BE2C (cell line): ENCODE results near the gene PID1.

ENCODE experiments used
- DNase-seq: peaks from one replicate; pipeline ENCODE4 v3.0.0-alpha.2; 2020
- H3K27me3 ChIP-seq: fragments of 250-450 bp; sonication (Bioruptor Pico); 2 replicates; pipeline ENCODE4 v1.5.1; 2020; ENCODE audit warnings: mild to moderate bottlenecking
- H3K36me3 ChIP-seq: fragments of 250-450 bp; sonication (Bioruptor Pico); 2 replicates; pipeline ENCODE4 v1.5.1; 2020; ENCODE audit warnings: mild to moderate bottlenecking
- H3K4me1 ChIP-seq: fragments of 250-450 bp; sonication (Bioruptor Pico); 2 replicates; pipeline ENCODE4 v1.5.1; 2020
- H3K4me3 ChIP-seq: 2 replicates; pipeline ENCODE4 v1.5.1; 2011; ENCODE audit warnings: low read depth, low read length
- H3K9me3 ChIP-seq: fragments of 250-450 bp; sonication (Bioruptor Pico); 2 replicates; pipeline ENCODE4 v1.5.1; 2020
- TF ChIP-seq, protein P1 (sequence below): IDR thresholded peaks from 2 replicates; pipeline ENCODE4 v1.5.1; 2012; ENCODE audit warnings: mild to moderate bottlenecking, low read depth, low read length

Gene PID1

GRCh38 chr2:229210641-229211040, 60.4 kb downstream of the PID1 start:
- TF ChIP-seq, protein P1, sequence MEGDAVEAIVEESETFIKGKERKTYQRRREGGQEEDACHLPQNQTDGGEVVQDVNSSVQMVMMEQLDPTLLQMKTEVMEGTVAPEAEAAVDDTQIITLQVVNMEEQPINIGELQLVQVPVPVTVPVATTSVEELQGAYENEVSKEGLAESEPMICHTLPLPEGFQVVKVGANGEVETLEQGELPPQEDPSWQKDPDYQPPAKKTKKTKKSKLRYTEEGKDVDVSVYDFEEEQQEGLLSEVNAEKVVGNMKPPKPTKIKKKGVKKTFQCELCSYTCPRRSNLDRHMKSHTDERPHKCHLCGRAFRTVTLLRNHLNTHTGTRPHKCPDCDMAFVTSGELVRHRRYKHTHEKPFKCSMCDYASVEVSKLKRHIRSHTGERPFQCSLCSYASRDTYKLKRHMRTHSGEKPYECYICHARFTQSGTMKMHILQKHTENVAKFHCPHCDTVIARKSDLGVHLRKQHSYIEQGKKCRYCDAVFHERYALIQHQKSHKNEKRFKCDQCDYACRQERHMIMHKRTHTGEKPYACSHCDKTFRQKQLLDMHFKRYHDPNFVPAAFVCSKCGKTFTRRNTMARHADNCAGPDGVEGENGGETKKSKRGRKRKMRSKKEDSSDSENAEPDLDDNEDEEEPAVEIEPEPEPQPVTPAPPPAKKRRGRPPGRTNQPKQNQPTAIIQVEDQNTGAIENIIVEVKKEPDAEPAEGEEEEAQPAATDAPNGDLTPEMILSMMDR = no peak
- Histone ChIP-seq H3K36me3 (no peaks in the 10 kb centered on the region), H3K4me1 (no peaks in the 10 kb centered on the region), H3K4me3 (no peak overlapping the region), H3K27me3 (no peaks in the 10 kb centered on the region), H3K9me3 (no peaks in the 10 kb centered on the region)
- DNase-seq = no peak

DNA sequence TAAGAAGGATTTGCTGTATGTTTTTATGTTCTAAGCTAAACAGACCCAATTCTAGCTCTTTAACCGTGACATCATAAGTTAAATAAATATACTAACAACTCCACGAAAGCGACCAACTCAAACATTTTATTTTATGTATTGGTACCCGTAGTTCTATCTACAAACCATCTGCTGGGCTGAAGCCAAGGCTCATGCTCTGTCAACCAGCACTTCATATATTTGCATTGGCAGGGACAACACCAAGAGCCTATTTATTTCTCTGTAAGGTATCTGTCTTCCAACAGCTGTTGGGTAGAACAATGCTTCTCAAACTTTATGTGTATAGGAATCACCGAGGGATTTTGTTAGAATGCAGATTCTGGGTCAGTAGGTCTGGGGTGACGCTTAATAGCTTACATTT, 64.5 kb downstream of the PID1 start:
- H3K36me3 ChIP-seq = no peaks in the 10 kb centered on the region
- no peaks in the 10 kb centered on the region for H3K4me1 ChIP-seq
- no peak for DNase-seq
- H3K27me3 ChIP-seq = no peaks in the 10 kb centered on the region
- TF ChIP-seq, protein P1 = no peak
- no peaks in the 10 kb centered on the region for H3K9me3 ChIP-seq
- no peak overlapping the region for H3K4me3 ChIP-seq

DNA sequence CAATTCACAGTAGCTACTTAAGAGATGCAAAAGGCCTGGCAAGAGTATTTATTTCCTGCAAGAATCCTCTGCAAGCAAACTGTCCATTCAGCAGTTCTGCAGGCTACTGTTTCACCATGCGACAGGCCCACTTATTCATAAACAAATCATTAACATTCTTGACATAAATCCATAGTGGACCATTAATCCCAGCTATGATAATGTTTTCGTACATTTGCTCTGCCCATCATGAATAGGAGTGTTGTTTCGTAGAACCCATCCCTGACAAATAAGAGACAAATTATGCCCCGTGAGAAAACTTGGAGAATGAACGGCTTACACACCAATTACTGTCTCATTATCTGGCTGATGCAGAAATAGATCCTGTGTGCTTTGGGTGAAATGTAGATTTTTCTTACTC, 65.4 kb downstream of the PID1 start:
- Histone ChIP-seq H3K36me3 (no peaks in the 10 kb centered on the region), H3K4me1 (no peaks in the 10 kb centered on the region), H3K4me3 (no peak overlapping the region), H3K9me3 (no peaks in the 10 kb centered on the region), H3K27me3 (no peaks in the 10 kb centered on the region)
- DNase-seq = no peak
- TF ChIP-seq, protein P1 = no peak

- Histone ChIP-seq H3K9me3 (no peaks in the 10 kb centered on the region), H3K27me3 (no peaks in the 10 kb centered on the region), H3K4me3 (no peak overlapping the region), H3K4me1 (no peaks in the 10 kb centered on the region), H3K36me3 (no peaks in the 10 kb centered on the region)
- TF ChIP-seq, protein P1 = no peak
- DNase-seq = no peak
Measured at GRCh38 chr2:229202646-229203045, 68.4 kb downstream of the PID1 start.

GRCh38 chr2:229201521-229201920, 69.6 kb downstream of the PID1 start:
- no peak for DNase-seq
- no peaks in the 10 kb centered on the region for H3K36me3 ChIP-seq
- H3K27me3 ChIP-seq = no peaks in the 10 kb centered on the region
- H3K4me3 ChIP-seq = no peak overlapping the region
- no peaks in the 10 kb centered on the region for H3K4me1 ChIP-seq
- TF ChIP-seq, protein P1 = no peak
- H3K9me3 ChIP-seq = no peaks in the 10 kb centered on the region; the same call in 1 of the 2 replicates

DNA sequence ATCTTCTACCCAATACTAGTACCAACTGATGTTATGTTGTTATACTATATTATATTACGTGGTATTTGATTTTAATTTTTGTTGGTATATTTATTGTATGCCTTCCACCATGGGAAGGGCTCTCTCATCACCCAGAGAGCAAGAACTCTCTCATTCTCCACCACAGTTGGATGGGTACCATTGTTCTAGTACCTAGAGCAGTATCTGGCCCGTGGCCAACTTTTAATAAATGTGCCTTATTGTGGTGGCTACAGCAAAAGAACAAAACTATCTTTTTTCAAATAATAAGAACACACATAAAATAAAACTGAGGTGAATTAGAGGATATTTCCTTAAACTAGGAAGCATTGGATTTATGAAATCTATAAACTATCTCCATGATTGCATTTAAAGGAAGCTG, 71.8 kb downstream of the PID1 start:
- TF ChIP-seq, protein P1 = no peak
- Histone ChIP-seq H3K36me3 (no peaks in the 10 kb centered on the region), H3K9me3 (no peaks in the 10 kb centered on the region; the same call in 1 of the 2 replicates), H3K4me3 (no peak overlapping the region), H3K4me1 (no peaks in the 10 kb centered on the region), H3K27me3 (no peaks in the 10 kb centered on the region)
- no peak for DNase-seq
